GM19324 (cell line): ENCODE data around the gene AP2S1.
A peak's percentile ranks its signal among the peaks of the same experiment; 100 is the strongest.
"Not testable (repeated sequence)": the region's sequence is repeated elsewhere in the genome, so short reads cannot be mapped to it uniquely, and the experiment has no call there.

Experiments
- ATAC-seq: cut with Tn5 transposase; IDR thresholded peaks from one replicate; pipeline ENCODE4 v1.9.1; 2021; ENCODE audit warnings: mild to moderate bottlenecking, moderate library complexity; ENCODE audit not compliant: unreplicated experiment, low FRiP score

AP2S1 gene

GRCh38 chr19:46850228-46851203 is at the start of gene AP2S1:
Gene AP2S1, minus strand, starts transcription at chr19:46850846. Its CDS starts 80 bp downstream, at chr19:46850766.
- peak; percentile 94 for ATAC-seq

DNA sequence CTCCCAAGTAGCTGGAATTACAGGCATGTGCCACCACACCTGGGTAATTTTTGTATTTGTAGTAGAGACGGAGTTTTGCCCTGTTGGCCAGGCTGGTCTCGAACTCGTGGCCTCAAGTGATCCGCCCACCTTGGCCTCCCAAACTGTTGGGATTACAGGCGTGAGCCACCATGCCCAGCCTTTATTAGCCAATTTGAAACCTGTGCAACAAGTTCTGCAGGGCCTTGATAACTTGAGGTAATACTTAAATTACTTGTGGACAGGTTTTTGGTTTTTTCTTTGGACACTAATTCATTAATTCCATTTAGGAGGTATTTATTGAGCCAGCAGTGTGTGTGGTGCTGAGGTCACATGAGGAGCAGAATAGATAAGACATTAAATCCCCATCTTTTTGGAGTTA is 49.7 kb upstream of the AP2S1 start:
- ATAC-seq = no peak

DNA sequence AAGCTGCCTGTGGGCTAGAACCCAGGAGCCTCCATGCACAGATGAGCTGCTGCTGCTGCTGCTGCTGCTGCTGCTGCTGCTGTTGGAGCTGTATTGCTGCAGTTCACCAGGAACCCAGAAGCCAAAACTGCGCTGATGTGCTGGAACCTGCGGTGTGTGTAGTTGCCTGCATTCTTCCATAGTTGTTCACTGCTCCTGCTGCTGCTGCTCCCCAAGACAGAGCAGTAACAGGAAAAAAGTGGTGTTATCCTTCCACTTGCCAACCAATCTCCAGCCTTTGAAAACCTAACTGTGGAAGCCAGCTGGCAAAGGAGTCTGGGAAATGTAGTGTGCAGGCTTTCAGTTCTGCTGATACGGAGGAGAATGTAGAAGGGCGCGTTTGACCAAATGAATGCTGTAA is 48.1 kb upstream of the AP2S1 start:
- no peak for ATAC-seq

DNA sequence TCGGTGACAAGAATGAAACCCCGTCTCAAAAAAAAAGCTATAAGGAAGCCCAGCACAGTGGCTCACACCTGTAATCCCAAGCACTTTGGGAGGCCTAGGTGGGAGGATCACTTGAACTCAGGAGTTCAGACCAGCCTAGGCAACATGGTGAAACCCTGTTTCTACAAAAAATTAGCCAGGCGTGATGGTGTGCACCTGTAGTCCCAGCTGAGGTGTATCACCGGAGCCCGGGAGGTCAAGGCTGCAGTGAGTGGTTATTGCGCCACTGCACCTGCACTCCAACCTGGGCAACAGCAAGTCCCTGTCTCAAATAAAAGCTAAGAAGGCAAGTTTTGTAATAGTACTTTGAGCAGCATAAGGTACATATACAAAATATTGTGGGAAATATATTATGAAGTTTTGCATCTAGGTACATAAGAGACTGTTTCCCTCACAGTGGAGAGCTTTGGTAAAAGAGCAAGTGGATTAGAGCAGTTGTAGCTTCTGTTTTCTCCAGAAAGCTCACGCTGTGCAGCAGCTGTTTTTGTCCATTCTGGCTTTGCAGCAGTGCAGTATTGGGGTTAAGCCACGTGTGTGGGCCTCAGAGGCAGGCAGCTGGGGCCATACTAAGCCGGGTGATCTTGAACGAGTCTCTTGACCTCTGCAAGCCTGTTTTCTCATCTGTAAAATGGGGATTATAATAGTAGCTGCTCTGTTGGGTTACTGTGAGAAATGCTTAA is 45.6 kb upstream of the AP2S1 start:
- ATAC-seq = no peak

- no peak for ATAC-seq
Observed at GRCh38 chr19:46892252-46893179, 41.9 kb upstream of the AP2S1 start.

- ATAC-seq = no peak
Observed at GRCh38 chr19:46890423-46891170, 40.0 kb upstream of the AP2S1 start.

DNA sequence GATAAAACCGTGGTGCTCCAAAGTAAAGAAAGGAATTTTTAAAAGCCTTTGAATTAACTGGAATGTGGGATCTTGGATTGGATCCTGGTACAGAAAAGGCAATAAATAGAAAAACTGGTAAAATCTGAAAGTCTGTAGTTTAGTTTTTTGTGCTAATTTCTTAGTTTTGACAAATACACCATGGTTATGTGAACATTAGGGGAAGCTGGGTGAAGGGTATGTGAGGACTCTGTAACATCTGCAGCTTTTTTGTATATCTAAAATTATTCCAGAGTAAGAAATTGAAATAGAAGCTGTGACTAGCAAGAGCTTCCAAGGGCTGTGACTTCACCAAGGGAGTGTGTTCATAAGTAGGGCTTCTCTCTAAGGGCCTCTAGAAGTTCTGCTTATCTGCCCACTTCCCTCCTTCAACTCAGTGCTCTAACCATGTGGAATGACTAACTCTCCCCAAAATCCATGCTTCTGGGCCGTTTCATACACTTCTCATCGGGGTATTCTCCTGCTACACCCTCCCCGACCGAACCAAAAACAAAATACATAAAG is 36.7 kb upstream of the AP2S1 start:
- ATAC-seq = no peak

- ATAC-seq = no peak
Observed at GRCh38 chr19:46886546-46887239, 36.0 kb upstream of the AP2S1 start.

DNA sequence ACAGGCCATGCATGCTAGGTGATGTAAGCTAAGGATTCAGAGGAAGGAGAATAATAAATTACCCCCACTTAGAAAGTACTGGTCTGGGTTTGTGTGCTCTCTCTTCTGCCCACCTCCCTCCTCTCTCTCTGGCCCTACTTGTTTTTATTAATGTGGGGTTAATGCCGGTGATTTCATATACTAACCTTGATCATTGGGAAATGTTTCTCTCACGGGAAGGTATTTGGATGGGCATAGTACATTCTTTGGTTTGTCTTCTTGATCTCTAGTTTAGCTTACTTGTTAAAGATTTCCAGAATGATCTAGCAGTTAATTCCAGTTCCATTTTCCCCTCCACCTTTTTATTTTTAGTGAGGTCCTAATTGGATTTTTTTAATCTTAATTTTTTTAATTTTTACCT is 34.8 kb upstream of the AP2S1 start:
- no peak for ATAC-seq

DNA sequence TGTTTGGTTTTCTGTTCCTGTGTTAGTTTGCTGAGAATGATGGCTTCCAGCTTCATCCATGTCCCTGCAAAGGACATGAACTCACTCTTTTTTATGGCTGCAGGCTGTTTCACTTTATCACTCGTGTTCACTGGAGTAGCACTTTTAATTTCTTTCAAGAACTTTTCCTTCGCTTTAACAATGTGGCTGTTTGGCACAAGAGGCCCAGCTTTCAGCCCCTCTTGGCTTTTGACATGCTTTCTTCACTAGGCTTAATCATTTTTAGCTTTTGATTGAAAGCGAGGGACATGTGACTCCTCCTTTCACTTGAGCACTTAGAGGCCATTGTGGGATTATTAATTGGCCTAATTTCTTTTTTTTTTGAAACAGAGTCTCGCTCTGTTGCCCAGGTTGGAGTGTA is 32.1 kb upstream of the AP2S1 start:
- not testable (repeated sequence) for ATAC-seq

GRCh38 chr19:46882034-46882433 is 31.4 kb upstream of the AP2S1 start:
- no peak for ATAC-seq

GRCh38 chr19:46881092-46881491 is 30.4 kb upstream of the AP2S1 start:
- ATAC-seq = no peak

- no peak for ATAC-seq
Observed at GRCh38 chr19:46880431-46880830, 29.8 kb upstream of the AP2S1 start.

DNA sequence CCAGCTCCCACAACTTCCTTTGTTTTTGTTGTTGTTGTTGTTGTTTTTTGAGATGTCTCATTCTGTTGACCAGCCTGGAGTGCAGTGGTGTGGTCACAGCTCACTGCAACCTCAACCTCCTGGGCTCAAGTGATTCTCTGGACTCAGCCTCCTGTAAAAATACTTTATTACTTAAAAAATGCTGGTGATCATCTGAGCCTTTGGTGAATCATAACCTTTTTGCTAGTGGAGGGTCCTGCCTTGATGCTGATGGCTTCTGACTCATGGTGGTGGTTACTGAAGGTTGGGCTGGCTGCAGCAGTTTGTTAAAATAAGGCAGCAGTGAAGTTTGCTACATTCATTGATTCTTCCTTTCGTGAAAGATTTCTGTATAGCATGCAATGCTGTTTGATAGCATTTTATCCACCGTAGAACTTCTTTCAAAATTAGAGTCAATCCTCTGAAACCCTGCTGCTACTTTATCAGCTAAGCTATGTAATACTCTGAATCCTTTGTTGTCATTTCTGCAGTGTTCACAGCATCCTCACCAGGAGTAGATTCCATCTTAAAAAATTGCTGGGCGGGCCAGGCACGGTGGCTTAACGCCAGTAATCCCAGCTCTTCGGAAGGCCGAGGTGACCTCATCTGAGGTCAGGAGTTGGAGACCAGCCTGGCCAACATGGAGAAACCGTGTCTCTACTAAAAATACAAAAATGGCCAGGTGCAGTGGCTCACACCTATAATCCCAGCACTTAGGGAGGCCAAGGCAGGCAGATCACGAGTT is 28.1 kb upstream of the AP2S1 start:
- ATAC-seq = no peak

- ATAC-seq = no peak
Observed at GRCh38 chr19:46875657-46876056, 25.0 kb upstream of the AP2S1 start.

DNA sequence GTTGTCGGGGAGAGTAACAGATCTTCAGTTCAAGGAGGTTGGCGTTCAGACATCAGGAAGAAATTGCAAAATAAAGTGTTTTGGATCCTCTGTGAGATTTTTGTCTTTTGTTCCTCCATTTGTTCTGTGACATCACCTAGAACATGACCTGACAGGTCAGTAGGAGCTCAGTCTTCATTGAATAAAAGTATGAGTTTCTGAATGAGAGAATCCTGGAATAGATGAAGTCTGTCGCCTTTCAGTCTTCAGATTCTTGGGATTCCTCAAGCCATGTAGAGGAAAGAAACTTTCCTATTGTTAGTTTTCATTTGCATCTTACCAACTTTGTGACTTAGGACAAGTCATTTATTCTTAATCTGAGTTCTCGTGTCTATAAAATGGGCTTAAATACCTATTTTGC is 24.6 kb upstream of the AP2S1 start:
- ATAC-seq = no peak

DNA sequence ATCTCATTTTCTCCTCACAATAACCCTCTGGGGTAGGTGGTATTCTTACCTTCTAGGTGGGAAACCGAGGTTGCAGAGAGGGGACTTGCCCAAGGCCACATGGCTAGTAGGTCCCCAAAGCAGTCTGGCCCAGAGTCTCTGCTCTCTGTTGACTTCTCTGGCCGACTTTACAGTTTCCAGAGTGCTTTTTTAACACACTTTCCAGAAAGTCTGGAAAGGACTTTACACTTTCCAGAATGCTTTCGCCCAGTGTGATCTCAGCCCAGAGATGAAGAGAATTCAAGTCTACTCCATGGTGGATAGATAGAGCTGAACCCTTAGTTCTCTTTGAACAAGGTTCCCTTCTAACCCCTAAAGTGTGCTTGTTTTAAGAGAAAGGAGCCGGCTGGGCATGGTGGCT is 22.3 kb upstream of the AP2S1 start:
- ATAC-seq = no peak

DNA sequence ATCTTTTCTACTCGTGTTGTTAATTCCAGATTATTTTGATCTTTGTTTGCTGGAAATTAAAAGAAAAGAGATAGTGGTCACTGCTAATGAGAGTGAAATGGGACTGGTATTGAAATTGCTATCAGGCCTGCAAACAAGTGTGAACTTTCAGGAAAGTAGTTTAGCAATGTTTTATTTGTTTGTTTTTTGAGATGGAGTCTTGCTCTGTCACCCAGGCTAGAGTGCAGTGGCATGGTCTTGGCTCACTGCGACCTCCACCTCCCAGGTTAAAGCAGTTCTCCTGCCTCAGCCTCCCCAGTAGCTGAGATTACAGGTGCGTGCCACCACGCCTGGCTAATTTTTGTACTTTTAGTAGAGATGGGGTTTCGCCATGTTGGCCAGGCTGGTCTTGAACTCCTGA is 20.5 kb upstream of the AP2S1 start:
- not testable (repeated sequence) for ATAC-seq
